T-helper 1 cell treated with Interleukin-12 subunit alpha and Interleukin-12 subunit beta and Interleukin-4 antibody, amounts not matched to agents 30 μg/mL and 1 μg/mL, for 36 hours (primary cell): ENCODE data around the gene DTNB.

Experiments
- H3K27ac Mint-ChIP-seq: one replicate; pipeline ENCODE4 v1.8.0; 2021; ENCODE audit warnings: mild to moderate bottlenecking, mixed read lengths
- H3K27me3 Mint-ChIP-seq: one replicate; pipeline ENCODE4 v1.8.0; 2021; ENCODE audit warnings: low read depth, mixed read lengths
- H3K36me3 Mint-ChIP-seq: one replicate; pipeline ENCODE4 v1.8.0; 2021; ENCODE audit warnings: low read depth, mixed read lengths
- H3K4me1 Mint-ChIP-seq: one replicate; pipeline ENCODE4 v1.8.0; 2021; ENCODE audit warnings: low read depth, mixed read lengths
- H3K4me3 Mint-ChIP-seq: one replicate; pipeline ENCODE4 v1.8.0; 2021; ENCODE audit warnings: mild to moderate bottlenecking, moderate library complexity, mixed read lengths
- H3K9me3 Mint-ChIP-seq: one replicate; pipeline ENCODE4 v1.8.0; 2021; ENCODE audit warnings: mixed read lengths

DTNB gene

GRCh38 chr2:25331686-25332365 is 341.6 kb downstream of the DTNB start:
- peaks cover 33% of the 10 kb centered on the region for H3K4me1 Mint-ChIP-seq
- peaks cover 28% of the 10 kb centered on the region for H3K36me3 Mint-ChIP-seq
- H3K4me3 Mint-ChIP-seq, result no peak overlapping the region

GRCh38 chr2:25330937-25331336 is 342.4 kb downstream of the DTNB start:
- peaks cover 30% of the 10 kb centered on the region for H3K4me1 Mint-ChIP-seq

More at GRCh38 chr2:25331686-25332365, 341.6 kb downstream of the DTNB start:
- Mint-ChIP-seq H3K27me3 (no peaks in the 10 kb centered on the region), H3K9me3 (peaks cover 15% of the 10 kb centered on the region), H3K27ac (peak overlapping the region; percentile 43)

GRCh38 chr2:25330273-25330672 is 343.1 kb downstream of the DTNB start:
- Mint-ChIP-seq H3K4me1 (peaks cover 25% of the 10 kb centered on the region), H3K36me3 (peaks cover 40% of the 10 kb centered on the region), H3K9me3 (peaks cover 23% of the 10 kb centered on the region), H3K4me3 (no peak overlapping the region), H3K27ac (no peak overlapping the region), H3K27me3 (no peaks in the 10 kb centered on the region)

More at GRCh38 chr2:25330937-25331336, 342.4 kb downstream of the DTNB start:
- Mint-ChIP-seq H3K27ac (no peak overlapping the region), H3K4me3 (no peak overlapping the region), H3K36me3 (peaks cover 35% of the 10 kb centered on the region), H3K27me3 (no peaks in the 10 kb centered on the region), H3K9me3 (peaks cover 19% of the 10 kb centered on the region)

GRCh38 chr2:25328152-25329085 is 345.0 kb downstream of the DTNB start:
- Mint-ChIP-seq H3K36me3 (peaks cover 42% of the 10 kb centered on the region), H3K27ac (no peak overlapping the region), H3K27me3 (no peaks in the 10 kb centered on the region), H3K4me1 (peaks cover 21% of the 10 kb centered on the region), H3K4me3 (no peak overlapping the region), H3K9me3 (peaks cover 23% of the 10 kb centered on the region)
